Stimulated activated CD8-positive, alpha-beta memory T cell treated with anti-CD3 and anti-CD28 coated beads, Interleukin-12 subunit alpha, Interleukin-12 subunit beta, amount 100 ng/mL, for 24 hours (primary cell): Measurements from ENCODE around the gene ZMYND11.
A peak's percentile ranks its signal among the peaks of the same experiment; 100 is the strongest.
"Not testable (repeated sequence)": the region's sequence is repeated elsewhere in the genome, so short reads cannot be mapped to it uniquely, and the experiment has no call there.

ENCODE experiments used
- DNase-seq: peaks from one replicate; pipeline ENCODE4 v3.0.0-alpha.2; 2020; ENCODE audit errors: extremely low read depth

The ZMYND11 gene

DNA sequence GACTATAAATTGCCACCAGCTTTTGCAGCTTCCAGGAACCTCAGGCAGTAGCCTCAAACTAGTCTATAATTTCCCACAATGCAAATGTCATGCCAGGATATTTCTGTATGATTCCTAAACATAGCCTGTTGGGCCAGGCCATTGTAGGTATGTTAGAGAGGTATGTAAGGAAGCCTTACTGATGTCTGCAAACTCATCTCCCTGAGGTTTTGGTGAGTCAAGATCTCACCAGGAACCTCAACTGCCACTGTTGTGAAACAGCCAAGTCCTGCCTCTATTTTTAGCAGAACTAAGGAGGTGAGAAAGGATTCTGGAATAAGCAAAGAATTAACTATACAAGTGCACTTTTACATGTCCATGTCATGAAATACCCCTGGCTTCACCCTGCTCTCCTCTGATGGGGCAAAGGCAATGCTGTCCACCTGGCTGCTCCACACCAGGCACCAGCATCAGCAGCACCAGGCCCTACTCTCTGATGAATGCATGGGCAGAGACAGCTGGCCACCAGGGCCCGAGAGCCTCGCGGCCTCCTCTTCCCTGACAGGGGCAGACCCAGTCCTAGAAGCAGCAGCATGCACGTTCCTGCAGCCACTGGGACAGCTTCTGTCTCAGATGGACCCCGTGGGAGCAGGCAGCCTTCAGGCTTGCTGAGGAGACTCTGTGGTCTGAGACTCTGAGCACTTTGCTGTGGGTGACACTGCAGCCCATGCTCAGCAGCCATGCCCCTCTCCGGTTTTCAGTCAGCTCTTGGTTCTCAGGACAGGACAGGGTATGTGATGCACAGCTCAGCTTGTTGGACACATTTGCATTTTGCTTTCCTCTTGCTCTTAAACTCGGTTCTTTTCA lies 147.3 kb downstream of the ZMYND11 start:
- no peak for DNase-seq

DNA sequence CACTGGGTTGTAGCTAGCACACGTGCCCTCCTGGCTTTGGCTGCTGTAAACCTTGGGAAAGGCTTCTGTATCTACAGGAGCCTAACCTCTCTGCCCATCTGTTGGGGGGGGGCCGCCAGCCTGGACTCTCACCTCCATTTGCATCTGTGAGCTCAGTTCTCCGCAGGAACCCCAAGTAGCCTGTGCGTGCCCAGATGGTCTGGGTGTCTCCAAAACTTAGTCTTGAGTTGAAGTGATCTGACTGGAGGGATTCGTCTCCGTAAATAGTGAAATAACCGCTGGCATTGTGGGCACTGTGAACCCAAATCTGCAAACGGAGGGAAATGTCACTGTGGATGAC lies 147.9 kb downstream of the ZMYND11 start:
- no peak for DNase-seq

DNA sequence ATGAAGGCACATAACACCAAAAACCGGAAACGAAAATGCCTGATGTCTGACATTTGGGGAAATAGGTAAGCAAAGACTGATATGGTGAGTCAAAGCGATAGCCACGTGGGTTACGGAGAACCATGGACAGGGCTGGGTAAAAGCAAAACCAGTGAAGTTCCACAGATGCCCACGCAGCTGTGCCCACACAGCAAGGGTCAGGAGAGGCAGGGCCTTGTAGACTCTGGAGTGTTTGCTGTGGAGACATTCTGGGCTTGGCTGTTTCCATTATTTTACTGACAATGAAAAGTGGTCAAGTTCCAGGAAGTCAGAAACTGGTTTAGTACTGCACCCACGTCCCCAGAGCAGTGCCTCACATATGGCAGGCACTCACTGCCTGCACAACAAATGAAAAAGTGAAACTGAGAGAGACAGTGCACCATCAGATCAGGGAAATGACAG lies 148.7 kb downstream of the ZMYND11 start:
- DNase-seq: peak; percentile 3

DNA sequence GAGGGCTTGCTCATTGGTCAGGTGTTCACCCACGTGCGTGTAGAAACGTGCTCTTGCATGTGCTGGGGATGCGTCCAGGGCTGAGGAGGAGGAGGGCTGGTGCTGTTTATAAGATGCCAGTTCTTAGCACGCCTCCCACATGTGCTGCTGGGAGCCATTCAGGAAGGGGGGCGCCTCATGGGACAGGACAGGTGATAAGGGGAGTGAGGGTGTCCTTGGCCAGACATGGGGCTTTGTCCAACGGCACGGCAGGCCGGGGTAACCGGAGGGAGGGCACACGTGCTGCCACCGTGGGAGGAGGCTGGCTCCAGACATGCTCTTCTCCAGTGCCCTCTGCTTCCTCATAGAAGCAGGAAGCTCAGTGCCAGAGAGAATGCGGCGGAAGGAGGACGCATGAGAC lies 150.0 kb downstream of the ZMYND11 start:
- DNase-seq: no peak

DNA sequence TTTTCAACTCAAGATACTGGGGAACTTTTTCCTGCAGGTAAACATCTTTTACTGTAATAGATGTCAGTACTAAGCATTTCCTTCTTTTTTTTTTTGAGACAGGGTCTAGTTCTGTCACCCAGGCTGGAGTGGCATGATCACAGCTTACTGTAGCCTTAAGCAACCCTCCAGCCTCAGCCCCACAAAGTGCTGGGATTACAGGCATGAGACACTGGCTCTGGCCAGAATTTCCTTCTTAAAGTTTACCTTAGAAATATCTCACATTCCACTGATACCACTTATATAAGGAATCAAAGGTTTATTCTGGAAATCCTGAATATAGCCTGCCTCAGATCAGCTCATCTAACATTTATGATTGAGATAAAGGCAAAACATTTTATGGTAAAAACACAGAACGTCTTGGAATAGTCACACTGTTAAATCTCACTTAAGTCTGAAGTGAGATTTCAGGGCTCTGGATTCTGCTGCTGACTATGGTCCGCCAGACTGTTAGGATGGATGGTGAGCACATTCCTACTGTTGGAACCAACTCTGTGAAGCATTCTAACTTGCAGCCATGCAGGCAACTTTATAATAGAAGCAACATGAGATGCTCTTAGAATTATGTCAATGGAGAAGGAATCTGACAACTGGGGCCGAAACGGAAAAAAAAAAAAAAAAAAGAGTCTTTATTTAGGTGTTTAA lies 151.9 kb downstream of the ZMYND11 start:
- DNase-seq: no peak

DNA sequence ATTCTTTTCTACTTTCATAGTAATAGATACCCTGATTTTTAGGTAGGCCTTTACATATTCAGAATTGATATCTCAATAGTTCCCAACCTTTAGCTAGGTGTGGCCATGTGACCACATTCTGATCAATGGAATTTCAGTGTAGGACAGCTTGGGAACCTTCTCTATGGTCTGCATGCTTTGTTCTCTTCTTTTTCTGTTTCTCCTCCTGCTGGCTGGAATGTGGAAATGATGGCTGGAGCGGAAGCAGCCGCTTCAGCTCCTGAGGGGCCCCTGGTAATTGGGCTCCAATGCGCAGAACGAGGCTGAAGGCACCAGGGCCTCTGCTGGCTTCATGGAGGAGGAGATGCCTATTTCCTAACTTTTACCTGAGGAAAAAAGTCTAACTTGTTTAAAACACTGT lies 152.6 kb downstream of the ZMYND11 start:
- no peak for DNase-seq

DNA sequence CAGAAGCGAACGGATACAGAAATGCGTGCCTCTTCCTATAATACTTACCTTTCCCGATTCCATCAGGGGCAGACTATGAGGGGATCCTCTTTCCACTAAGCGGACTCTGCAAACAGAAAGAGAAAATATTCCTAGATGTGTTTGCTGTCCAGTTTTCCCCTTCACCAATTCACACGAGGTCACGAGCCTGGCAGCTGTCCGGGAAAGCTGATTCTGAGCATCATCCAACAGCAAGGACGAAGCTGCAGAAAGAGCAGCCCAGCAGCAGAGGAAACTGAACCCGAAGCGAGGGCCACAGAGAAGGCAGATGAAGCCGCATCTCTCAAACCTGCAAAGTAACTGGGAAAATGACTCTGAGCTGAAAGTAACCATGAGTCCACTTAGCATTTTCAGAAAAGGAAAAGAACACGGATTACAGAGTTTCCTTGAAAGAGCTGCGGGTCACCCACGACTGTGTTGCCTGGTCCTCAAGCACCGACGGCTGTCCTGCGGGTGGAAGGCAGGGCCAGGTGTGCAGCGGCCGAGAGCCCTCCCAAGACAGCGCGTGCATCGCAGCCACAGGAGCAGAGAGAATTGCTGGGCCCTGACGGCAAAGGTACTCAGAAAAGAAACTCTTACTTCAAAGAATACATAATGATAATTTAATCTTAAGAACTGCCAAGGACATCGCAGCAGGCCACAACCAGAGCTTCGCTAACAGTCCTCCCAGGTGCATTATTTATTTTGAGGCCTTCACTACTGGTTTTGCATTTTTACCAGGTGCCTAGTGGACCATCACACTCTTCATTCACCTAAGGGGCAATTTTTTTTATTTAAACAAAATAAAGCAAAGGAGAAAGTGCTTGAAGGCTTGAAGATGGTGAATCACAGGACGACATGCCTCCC lies 153.3 kb downstream of the ZMYND11 start:
- no peak for DNase-seq

DNA sequence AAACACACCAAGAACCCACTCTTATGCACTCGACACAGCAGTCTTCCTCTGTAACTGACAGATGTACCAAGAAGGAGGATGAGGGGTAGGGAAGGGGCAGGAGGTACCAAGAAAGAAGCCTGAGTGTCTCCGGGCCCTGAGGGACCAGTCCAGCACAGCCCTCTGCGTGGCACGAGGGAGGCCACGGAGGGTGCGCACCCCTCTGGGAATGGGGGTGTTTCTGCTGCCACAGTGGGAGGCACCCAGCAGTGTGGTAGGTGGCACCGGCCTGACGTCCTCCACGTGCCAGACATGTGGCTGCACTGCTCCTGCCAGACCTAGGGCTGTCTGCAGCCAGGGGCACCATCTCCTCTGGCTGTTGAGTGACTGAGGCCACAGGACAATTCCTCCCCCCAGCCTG lies 154.3 kb downstream of the ZMYND11 start:
- no peak for DNase-seq

DNA sequence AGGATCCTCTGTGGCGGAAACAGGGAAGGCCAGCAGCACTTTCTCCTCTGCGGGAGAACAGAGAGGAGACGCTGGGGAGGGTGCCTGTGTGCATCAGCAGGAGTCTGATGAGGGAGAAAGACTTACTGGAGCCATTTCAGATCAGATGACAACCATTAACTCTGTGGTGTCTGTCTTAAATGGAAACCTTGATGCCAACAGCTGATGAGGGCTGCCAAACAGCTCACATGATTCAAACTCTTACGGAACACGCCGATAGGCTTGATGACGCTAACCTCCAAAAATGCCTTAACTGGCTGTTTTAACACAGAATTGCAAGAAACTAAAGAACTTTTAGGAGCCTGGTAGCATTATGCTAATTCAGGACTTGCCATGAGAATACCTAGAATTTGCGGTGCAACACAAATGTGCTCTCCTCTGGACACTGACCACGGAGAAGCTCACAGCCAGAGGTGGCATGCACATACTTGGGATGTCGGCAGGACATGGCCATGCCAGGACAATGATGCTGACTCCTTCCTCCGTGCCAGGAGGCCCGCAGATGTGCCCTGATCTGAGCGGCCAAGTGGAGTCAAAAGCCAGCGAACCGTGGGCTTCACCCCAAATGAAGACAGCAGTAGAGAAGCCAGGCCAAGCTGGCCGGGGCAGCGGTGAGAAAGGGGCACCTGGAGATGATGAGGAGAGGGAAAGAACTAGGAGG lies 154.9 kb downstream of the ZMYND11 start:
- no peak for DNase-seq

DNA sequence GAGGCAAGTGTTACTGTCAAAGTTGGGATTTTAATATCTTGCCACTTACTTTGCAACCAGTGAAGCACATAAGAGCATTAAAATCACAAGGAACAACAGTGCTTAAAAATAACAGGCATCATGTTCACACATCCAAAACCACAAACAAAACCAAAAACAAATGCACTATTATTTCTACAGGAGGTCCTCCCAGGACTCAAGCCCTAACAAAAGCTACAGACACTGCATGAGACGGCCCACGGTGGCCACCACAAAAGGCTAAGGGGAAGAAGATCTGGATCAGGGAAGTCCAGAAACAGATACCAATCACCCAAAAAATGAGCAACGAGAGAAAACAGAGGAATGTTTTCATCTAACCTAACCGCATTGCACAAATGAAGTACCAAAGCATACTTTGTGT lies 158.4 kb downstream of the ZMYND11 start:
- DNase-seq: no peak

DNA sequence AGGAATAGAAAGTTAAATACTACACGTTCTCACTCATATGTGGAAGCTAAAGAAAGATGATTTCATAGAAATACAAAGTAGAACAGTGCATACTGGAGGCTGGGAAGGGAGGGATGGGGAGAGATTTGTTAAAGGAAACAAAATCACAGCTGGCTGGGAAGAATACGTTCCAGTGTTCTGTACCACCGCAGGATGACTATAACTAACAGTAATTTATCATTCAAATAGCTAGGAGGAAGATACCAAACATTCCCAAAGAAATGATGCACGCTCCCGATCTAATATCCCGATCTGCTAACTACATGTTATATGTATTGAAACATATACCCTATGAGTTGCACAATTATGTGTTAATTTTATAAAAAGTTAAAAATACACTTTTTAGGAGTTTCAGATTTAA lies 162.3 kb downstream of the ZMYND11 start:
- no peak for DNase-seq

DNA sequence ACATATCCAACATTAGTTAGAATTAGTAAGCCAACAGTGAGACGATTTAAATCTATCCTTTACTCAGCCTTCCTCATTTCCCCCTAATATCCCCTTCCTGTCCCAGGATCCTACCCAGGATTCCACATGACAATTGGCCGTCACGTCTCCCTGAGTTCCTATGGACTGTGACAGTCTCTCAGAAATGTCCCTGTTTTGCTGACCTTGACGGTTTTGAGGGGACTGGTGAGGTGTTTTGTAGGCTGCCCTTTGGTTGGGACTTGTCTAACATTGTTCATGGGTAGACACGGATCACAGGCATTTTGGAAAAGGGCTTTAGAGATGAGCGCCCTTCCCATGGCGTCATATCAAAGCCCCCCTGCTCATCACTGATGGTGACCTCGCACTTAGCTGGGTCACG lies 162.8 kb downstream of the ZMYND11 start:
- DNase-seq: no peak

DNA sequence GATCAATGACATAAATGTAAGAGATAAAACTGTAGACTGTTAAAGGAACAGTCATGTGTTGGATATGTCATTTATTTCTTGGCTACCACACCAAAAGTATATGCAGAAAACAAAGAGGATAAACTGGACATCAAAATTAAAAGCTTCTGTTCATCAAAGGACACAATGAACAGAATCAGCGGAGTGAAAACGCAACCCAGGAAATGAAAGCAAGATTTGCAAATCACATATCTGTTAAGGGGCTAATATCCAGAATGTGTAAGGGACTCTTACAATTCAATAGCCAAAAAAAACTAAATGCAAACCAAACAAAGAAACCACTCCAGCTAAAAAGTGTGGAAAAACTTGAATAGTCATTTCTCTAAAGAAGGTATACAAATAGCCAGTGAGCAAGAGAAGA lies 164.3 kb downstream of the ZMYND11 start:
- no peak for DNase-seq

DNA sequence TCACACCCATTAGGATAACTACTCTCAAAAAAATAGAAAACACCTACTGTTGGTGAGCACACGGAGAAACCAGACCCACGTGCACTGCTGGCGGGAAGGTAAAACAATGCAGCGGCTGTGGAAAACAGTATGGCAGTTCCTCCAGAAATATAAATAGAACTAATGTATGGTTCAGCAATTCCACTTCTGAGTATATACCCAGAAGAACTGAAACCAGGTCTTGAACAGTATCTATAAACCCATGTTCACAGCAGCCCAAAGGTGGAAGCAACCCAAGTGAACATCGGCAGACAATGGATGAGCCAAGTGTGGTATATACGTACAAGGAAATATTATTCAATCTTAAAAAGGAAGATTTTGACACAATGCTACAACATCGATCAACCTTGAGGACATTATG lies 164.7 kb downstream of the ZMYND11 start:
- no peak for DNase-seq

DNA sequence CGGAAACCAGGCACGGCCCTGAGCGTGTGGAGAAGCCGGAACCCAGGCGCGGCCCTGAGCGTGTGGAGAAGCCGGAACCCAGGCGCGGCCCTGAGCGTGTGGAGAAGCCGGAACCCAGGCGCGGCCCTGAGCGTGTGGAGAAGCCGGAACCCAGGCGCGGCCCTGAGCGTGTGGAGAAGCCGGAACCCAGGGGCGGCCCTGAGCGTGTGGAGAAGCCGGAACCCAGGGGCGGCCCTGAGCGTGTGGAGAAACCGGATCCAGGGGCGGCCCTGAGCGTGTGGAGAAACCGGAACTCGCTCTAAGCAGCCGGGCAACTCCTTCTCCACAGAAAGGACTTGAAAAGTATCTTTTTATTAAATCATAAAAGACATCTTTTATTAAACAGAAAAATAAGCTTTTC lies 165.3 kb downstream of the ZMYND11 start:
- not testable (repeated sequence) for DNase-seq

DNA sequence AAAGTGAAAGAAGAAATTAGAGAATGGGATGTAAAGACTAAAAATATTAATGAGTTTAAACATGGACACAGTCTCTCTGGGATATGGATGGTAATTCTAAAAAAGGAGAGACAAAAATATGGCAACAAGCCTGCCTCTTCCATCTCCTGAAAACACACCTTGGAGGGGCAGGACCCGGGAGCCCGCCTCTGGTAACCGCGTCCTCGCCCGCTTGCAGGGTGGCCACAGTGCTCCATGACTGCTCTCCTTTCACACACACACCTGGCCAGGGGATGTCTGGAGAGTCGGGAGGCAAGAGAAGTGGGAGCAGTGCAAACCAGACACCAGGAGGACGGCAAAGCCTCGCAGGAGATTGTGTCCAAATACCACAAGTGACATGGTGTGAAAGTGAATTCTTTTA lies 166.3 kb downstream of the ZMYND11 start:
- DNase-seq: no peak
